Activated CD8-positive, alpha-beta memory T cell treated with anti-CD3 and anti-CD28 coated beads for 36 hours (primary cell): Measurements from ENCODE around the gene FRS2. TPM values are rescaled to one million over a fixed set of nuclear protein-coding genes. Genes with fewer than 3 reads are reported as not detected.

Experiments
- CTCF ChIA-PET: fragments of 350-600 bp; sonication (Branson Sonifier 250); formaldehyde crosslinking; loops from one replicate; lab custom pipeline; 2021; ENCODE audit warnings: antibody characterized with exemption; lab: Charles Lee
- POLR2A ChIA-PET: fragments of 350-600 bp; sonication (Branson Sonifier 250); formaldehyde crosslinking; loops from one replicate; lab custom pipeline; 2021; ENCODE audit warnings: antibody characterized with exemption; lab: Charles Lee
- total RNA-seq, 2 experiments: library from RNA; stranded (reverse); gene quantifications; one replicate each; pipeline ENCODE4 v1.2.3, GENCODE V29; 2021

Gene FRS2
- total RNA-seq, 2 experiments from 2014 or later = 8.5 to 9.3 TPM

- ChIA-PET POLR2A (no interaction called here), CTCF (no interaction called here)
Measured at GRCh38 chr12:69516950-69517349, 46.8 kb downstream of the FRS2 start.

GRCh38 chr12:69517406-69517805, 47.2 kb downstream of the FRS2 start:
- ChIA-PET CTCF (interaction anchor here (0.8 kb wide), 1 partner anchor 37 kb away, joined by 3 read pairs; no protein-coding TSS in a partner anchor), POLR2A (no interaction called here)

- CTCF ChIA-PET = interaction anchor here (0.6 kb wide), 1 partner anchor 112 kb away, joined by 5 read pairs; no protein-coding TSS in a partner anchor
- POLR2A ChIA-PET = no interaction called here
Measured at GRCh38 chr12:69519871-69520270, 49.7 kb downstream of the FRS2 start.

- POLR2A ChIA-PET = no interaction called here
- CTCF ChIA-PET = no interaction called here
Measured at GRCh38 chr12:69523433-69524330, 53.5 kb downstream of the FRS2 start.

GRCh38 chr12:69524331-69524630, 54.1 kb downstream of the FRS2 start:
- ChIA-PET CTCF (no interaction called here), POLR2A (no interaction called here)

- ChIA-PET CTCF (no interaction called here), POLR2A (no interaction called here)
Measured at GRCh38 chr12:69524755-69525469, 54.7 kb downstream of the FRS2 start.

GRCh38 chr12:69527506-69528272, 57.5 kb downstream of the FRS2 start:
- ChIA-PET POLR2A (no interaction called here), CTCF (no interaction called here)

GRCh38 chr12:69529021-69529420, 58.8 kb downstream of the FRS2 start:
- CTCF ChIA-PET = no interaction called here
- POLR2A ChIA-PET = no interaction called here

- ChIA-PET CTCF (no interaction called here), POLR2A (interaction anchor here (0.7 kb wide), 1 partner anchor 1051 kb away, joined by 4 read pairs; no protein-coding TSS in a partner anchor)
Measured at GRCh38 chr12:69533844-69534243, 63.7 kb downstream of the FRS2 start.

GRCh38 chr12:69534389-69534822, 64.2 kb downstream of the FRS2 start:
- POLR2A ChIA-PET = interaction anchor here (0.7 kb wide), 1 partner anchor 64 kb away, joined by 4 read pairs; the partner anchor contains the start of gene FRS2
- CTCF ChIA-PET = interaction anchor here (0.5 kb wide), 1 partner anchor 177 kb away, joined by 5 read pairs; no protein-coding TSS in a partner anchor

- POLR2A ChIA-PET = no interaction called here
- CTCF ChIA-PET = no interaction called here
Measured at GRCh38 chr12:69540987-69541386, 70.8 kb downstream of the FRS2 start.

GRCh38 chr12:69544087-69544486, 73.9 kb downstream of the FRS2 start:
- ChIA-PET CTCF (interaction anchor here (0.6 kb wide), 1 partner anchor 18 kb away, joined by 3 read pairs; no protein-coding TSS in a partner anchor), POLR2A (no interaction called here)

GRCh38 chr12:69545081-69545480, 74.9 kb downstream of the FRS2 start:
- ChIA-PET POLR2A (no interaction called here), CTCF (no interaction called here)

- CTCF ChIA-PET = no interaction called here
- POLR2A ChIA-PET = interaction anchor here (0.6 kb wide), 1 partner anchor 97 kb away, joined by 3 read pairs; no protein-coding TSS in a partner anchor
Measured at GRCh38 chr12:69546693-69547438, 76.7 kb downstream of the FRS2 start.

GRCh38 chr12:69548687-69549086, 78.5 kb downstream of the FRS2 start:
- ChIA-PET POLR2A (no interaction called here), CTCF (interaction anchor here (0.5 kb wide), 1 partner anchor 400 kb away, joined by 3 read pairs; no protein-coding TSS in a partner anchor)

GRCh38 chr12:69550569-69551350, 80.6 kb downstream of the FRS2 start:
- POLR2A ChIA-PET = no interaction called here
- CTCF ChIA-PET = no interaction called here

GRCh38 chr12:69553628-69554248, 83.5 kb downstream of the FRS2 start:
- ChIA-PET POLR2A (no interaction called here), CTCF (interaction anchor here (0.7 kb wide), 1 partner anchor 95 kb away, joined by 3 read pairs; no protein-coding TSS in a partner anchor)
